Stimulated activated naive CD4-positive, alpha-beta T cell (primary cell): ENCODE measurements around the gene DSC1.
"Not testable (repeated sequence)": the region's sequence is repeated elsewhere in the genome, so short reads cannot be mapped to it uniquely, and the experiment has no call there.

Experiments used
- DNase-seq, 6 experiments: peaks; one replicate each; lab custom pipeline; 2025; lab: John Stamatoyannopoulos, UW

DSC1 gene

GRCh38 chr18:31162825-31163435 lies at the start of gene DSC1:
Gene DSC1, minus strand, starts transcription at chr18:31162856. Its CDS starts 262 bp downstream, at chr18:31162594.
- DNase-seq, result peak in 5 of 6 experiments; percentile 11 to 68 (median 44)

- DNase-seq, result no peak
Measured at GRCh38 chr18:31211047-31211446, 48.4 kb upstream of the DSC1 start.

- no peak for DNase-seq
Measured at GRCh38 chr18:31209041-31209440, 46.4 kb upstream of the DSC1 start.

GRCh38 chr18:31207391-31207790 lies 44.7 kb upstream of the DSC1 start:
- no peak for DNase-seq

GRCh38 chr18:31206787-31207381 lies 44.2 kb upstream of the DSC1 start:
- no peak for DNase-seq

- no peak for DNase-seq
Measured at GRCh38 chr18:31206071-31206470, 43.4 kb upstream of the DSC1 start.

- DNase-seq, result no peak
Measured at GRCh38 chr18:31205273-31205672, 42.6 kb upstream of the DSC1 start.

GRCh38 chr18:31204833-31205232 lies 42.2 kb upstream of the DSC1 start:
- no peak for DNase-seq

GRCh38 chr18:31204166-31204565 lies 41.5 kb upstream of the DSC1 start:
- no peak for DNase-seq

- DNase-seq, result no peak
Measured at GRCh38 chr18:31203794-31204148, 41.1 kb upstream of the DSC1 start.

- no peak for DNase-seq
Measured at GRCh38 chr18:31203096-31203793, 40.6 kb upstream of the DSC1 start.

GRCh38 chr18:31199190-31199769 lies 36.6 kb upstream of the DSC1 start:
- DNase-seq, result no peak

- no peak for DNase-seq
Measured at GRCh38 chr18:31197676-31198075, 35.0 kb upstream of the DSC1 start.

GRCh38 chr18:31195063-31195462 lies 32.4 kb upstream of the DSC1 start:
- no peak for DNase-seq

- no peak for DNase-seq
Measured at GRCh38 chr18:31192086-31192776, 29.6 kb upstream of the DSC1 start.

GRCh38 chr18:31190919-31191318 lies 28.3 kb upstream of the DSC1 start:
- DNase-seq, result no peak

- DNase-seq, result no peak
Measured at GRCh38 chr18:31189757-31190156, 27.1 kb upstream of the DSC1 start.

- DNase-seq, result no peak
Measured at GRCh38 chr18:31185186-31185950, 22.7 kb upstream of the DSC1 start.

GRCh38 chr18:31183302-31183701 lies 20.6 kb upstream of the DSC1 start:
- DNase-seq, result no peak

- DNase-seq, result not testable (repeated sequence)
Measured at GRCh38 chr18:31177369-31177768, 14.7 kb upstream of the DSC1 start.

GRCh38 chr18:31176531-31176930 lies 13.9 kb upstream of the DSC1 start:
- DNase-seq, result no peak
